GM18873 (cell line): Measurements from ENCODE around the gene CUBN.

Experiments
- ATAC-seq: cut with Tn5 transposase; IDR thresholded peaks from one replicate; pipeline ENCODE4 v1.9.1; 2021; ENCODE audit warnings: mild to moderate bottlenecking, moderate library complexity, moderate number of reproducible peaks; ENCODE audit not compliant: unreplicated experiment, low FRiP score

The CUBN gene

DNA sequence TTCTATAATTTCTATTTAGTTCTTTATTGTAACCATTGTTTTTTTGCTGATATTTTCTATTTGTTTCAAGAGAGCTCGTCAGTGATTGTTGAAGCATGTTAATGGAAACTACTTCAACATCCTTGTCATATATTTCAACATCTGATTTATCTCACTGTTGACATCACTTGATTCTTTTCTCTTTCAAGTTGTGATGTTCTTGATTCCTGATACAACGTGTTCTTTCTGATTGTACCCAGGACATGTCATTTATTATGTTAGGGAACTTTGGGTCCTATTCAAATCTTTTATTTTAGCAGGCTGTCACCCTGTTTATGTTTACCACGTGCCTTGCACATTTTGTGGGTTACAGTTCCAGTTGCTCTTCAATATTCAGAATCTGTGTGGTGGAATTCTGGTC is 232.6 kb downstream of the CUBN start:
- ATAC-seq, result no peak

DNA sequence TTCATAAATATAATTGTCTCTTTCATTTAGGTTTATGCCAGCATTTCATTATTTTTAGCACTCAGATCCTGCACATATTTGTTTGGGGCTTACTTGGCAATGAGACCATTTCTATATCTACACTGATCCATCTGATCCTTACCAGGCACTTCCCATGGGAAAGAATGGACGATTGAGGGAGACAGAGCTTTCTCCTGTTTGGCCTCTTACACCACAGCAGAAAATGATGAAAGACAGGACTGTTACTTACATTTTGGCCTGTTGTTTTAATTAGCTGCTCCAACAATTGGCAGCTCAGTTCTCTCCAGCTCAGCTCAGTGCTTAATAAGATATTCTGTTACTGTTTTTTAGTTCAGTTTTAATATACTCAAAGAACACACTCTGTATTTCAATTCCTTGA is 234.8 kb downstream of the CUBN start:
- ATAC-seq, result no peak

DNA sequence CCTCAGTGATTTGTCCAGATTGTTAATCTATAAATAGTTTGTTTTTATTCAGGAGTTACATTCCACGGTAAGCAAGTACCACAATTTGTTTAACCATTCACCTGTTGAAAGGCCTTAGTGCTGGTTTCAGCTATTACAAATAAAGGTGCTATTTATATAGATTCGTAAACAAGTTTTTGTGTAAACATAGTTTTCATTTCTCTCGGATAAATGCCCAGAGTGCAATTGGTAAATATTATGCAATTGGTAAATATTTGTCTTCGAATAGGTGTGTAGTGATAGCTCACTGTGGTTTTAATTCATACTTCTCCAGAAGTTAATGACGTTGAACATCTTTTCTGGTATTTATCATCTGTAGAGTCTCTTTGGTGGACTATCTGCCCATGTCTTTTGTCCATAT is 235.9 kb downstream of the CUBN start:
- no peak for ATAC-seq

DNA sequence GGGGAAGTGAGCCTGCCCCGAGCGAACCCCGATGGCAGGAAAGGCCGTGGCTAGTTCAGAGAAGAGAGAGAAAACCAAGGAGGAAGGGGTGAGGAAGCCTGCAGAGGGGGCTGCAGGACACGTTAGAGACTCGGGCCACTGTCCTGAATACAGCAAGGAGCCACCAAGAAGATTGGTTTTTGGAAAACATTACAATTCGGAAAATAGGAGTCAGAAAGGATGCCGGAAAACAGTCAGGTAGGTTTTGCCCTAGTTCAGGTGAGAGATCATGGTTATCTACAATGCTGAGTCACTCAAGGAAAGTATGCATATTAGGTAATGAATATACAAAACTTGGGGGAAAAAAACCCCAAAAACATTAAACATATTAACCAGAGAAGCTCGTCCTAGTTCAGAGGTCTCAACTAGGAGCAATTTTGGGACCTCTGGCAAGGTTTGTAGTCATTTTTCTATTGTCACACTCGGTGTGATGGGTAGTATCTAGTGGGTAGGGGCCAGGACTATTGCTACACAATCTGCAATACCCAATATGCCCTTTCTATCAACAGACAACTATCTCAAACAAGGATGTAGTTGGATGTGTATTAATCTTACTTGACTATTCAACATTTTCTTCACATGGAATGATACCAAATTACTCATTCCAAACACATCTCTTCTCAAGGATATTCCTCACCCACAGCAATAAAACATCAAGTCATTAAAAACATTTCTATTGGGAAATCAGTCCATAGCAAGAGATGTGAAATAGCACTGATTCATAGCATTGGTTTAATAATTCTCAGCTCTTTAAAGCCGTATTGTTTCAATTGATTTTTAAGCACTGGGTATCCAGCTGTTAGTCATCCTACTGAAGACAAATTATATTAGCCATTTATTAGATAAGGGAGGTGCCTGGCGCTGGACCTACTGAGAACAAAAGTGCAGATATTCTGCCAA is 238.0 kb downstream of the CUBN start:
- no peak for ATAC-seq

DNA sequence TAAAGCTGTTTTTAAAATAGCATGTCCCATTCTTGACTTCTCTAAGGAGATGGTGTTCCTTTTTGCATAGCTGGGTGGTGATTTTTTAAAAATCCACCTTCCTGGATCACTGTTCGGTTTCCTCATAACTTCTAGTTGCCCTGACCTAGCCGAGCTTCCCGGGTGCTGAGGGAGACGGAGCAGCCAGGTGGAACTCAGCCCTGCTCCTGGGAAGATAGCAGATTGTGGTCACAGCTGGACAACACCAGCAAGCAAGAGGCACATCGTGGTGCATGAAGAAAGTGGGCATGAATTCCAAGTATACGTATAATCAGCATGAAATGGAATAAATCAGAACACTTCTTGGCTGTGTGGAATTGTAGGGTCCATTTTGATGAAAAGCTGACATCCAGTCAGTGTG is 238.9 kb downstream of the CUBN start:
- ATAC-seq, result no peak

DNA sequence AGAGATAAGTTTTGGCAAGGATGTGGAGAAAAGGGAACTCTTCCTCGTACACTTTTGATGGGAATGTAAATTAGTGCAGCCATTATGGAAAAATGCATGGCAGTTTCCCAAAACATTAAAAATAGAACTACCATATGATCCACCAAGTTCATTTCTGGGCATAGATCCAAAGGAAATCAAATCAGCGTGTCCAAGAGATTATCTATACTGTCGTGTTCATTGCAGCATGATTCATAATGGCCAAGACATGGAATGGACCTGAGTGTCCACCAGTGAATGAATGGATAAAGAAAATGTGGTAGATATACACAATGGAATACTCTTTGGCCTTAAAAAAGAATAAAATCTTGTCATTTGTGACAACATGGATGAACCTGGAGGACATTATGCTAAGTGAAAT is 242.0 kb downstream of the CUBN start:
- no peak for ATAC-seq

DNA sequence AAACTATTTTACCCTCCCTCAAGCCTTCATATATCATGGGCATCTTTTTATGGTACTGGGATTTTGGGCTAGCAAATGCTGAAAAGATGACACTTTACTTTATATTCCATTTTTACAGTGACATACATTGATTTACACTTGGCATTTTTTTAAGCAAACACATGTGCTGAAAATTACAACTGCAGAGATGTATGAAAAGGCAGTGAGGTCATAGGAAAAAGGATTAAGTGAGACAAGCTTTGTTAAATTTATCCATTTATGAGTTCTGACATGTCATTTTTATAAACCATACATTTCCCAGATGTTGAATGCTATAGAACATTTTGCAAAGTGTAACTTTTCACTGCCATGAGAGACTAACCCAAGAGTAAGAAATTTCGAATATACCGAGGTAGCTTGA is 243.6 kb downstream of the CUBN start:
- ATAC-seq, result no peak

DNA sequence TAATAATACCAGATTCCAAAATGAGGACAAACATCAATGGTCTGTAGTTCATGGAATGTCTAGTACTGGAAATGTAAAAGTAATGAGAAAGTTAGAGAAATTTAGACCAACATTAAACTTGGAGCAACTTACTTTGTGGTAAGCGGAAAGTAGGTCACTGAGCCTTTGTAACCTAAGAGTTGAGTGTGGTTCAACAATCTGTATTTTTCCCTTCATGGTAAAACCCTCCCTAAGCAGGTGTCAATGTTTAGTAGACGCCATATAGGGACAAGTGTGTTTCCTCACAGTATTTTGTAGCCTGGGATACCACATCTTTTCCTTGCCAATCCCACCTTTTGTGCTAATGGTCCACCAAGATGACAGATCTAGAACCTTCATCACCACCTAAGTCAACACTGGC is 245.1 kb downstream of the CUBN start:
- no peak for ATAC-seq

DNA sequence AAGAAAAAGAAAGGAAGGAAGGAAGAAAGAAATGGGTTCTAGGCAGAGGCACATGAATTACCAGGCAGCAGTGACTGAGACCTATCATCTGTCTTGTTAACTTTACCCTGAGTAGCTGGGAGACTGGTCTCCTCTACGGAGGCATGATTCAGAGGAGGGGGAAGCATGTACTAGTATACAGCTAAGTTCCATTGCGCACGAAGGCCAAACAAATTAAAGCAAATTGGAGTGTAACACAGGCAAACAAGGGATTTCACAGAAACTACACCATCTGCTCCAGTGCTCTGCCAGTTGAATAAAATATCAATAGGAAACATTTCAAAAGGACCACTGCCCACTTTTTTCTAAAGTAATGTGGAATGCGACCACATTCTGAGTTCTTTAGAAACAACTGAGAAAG is 246.5 kb downstream of the CUBN start:
- no peak for ATAC-seq

DNA sequence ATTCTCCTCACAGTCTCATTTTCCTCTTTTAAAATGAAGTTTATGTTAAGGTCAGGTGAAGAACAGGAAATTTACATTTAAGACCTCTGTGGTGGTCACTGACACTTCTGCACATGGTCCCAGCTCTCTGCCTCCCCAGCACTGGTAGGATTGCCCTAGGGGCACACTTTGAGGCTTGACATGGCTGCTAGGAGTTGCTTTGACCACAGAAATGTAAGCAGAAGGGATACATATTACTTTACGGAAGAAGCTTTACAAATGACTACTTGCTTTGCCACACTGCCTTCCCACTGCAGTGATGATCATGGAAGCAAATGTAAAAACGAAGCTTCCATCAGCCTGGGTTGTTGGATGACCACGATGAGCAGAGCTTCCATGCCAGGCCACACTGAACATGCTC is 259.3 kb downstream of the CUBN start:
- no peak for ATAC-seq

DNA sequence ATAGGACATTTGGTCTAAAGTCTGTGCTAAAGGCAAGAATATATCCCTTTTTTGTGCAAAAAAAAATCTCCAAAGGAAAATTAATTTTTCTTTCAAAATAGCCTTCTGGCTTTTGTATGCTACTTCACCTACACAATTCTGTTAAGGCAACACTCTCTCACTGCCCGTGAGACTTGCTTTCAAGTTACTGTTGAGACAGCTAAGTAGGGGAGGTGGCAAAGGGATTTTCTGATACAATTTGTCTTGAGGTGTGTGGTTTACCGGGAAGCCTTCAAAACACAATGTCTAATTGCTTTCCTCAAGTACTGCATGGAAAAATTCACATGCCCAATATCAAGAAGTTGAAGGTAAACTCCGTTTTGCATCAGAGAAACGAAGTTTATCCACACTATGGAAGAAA is 261.6 kb downstream of the CUBN start:
- no peak for ATAC-seq

DNA sequence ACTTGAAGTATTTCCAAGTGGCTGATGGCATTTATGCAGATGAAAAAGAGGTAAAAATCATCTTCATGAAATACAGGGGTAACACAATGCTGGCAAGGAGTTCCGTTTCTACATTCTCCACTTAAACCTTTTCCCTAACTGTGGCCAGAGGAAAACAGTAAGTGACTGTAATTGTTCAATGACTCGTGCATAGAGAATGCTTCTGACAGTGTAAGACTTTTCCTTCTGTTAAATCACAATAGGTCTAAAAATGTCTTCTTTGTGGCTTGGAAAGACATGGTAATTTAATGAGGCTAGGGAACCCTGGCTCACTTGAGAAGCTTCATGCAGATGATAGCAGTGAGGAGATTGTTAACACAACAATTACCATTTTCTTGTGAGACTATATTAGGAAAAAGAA is 262.1 kb downstream of the CUBN start:
- ATAC-seq, result no peak

DNA sequence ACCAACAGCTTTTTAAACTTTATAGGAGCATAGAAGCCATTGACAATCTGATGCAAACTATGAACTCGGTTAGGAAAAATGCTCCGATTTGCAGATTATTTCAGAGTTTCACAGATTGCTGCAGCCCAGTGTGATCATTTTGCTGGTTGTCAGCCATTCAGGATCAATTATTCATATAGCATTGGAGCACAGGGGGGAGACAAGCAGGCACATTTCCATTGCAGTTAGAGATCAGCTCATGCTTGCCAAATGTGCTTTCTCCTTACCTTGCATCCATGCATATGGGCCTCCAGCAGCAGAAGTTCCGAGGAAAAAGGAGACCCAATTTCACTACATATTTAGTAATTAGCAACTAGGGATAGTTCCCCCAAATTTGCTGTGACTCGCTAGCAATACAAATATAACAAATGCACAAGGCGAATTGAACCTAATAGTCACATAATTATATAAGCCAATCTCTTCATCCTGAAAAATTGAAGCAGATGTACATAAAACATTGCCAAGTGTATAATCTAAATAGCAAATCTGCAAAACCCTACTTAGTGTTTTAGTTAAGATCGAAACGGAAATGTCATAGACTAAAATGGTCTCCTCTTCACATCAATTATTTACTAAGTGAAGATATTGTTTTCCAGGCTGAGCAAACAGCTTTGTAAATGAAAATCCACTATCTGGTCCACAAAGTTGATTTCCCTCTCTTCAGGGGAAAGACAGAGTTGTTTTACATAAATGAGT is 262.9 kb downstream of the CUBN start:
- no peak for ATAC-seq

DNA sequence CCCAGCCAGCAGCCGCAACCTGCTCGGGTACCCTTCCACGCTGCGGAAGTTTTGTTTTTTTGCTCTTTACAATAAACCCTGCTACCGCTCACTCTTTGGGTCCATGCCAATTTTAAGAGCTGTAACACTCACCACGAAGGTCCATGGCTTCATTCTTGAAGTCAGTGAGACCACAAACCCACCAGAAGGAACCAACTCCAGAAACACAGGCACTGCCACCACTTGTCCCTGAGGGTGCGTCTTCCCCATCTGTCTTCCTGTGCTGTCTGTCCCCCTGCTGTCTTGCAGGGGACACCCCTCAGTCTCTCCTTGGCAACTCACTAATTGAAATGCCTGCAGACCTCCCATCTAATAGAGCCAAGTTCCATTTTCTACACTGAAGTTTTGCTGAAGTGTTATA is 263.8 kb downstream of the CUBN start:
- no peak for ATAC-seq

DNA sequence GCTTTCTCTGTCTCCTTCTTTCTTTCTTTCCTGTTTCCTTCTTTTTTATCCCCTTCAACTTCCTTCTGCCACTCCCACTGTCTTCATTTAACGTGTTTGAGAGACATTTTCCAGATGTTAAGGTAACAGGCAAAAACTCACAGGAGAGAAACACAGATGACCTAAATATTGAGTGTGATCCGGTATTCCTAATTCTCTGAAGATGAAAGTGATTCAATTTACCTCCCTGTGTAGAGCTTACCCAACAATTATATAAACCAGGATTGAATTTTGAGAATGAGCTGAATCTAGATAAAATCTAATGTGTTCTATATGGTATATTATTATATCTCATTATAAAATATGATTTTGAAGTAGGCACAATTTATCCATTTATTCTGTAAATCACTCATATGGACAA is 265.8 kb downstream of the CUBN start:
- ATAC-seq, result no peak

DNA sequence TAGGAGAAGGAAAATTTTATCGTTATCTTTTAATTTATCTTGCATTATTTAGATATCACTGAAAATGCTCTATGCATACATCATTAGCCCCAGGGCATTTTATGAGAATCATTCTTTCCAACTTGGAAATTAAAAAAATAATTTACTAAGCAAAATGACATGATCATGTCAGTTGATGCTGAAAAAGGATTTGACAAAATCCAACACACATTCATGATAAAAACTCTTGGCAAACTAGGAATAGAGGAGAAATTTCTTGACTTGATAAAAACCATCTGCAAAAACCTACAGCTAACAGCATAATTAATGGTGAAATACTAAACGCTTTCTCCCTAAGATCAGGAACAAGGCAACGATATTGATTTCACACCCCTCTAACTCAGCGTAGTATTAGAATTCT is 272.2 kb downstream of the CUBN start:
- ATAC-seq, result no peak

DNA sequence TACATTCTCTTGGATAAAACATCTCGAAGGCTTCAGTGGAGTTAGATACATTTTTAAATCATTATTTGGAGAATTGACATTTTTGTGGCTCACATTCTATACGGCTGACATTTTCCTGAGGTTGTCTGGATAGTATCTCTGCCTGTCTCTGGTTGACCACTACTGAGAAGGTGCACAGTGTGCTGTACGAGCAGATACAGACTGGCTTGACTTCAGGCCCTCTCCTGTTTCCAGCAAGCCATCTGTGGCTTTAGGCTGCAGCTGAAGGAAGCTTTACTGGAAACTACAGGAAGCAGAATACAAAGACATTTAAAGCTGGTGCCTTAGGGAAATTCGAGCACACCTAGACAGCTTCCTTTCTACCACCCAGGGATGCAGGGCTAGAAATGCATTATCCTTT is 273.0 kb downstream of the CUBN start:
- no peak for ATAC-seq

DNA sequence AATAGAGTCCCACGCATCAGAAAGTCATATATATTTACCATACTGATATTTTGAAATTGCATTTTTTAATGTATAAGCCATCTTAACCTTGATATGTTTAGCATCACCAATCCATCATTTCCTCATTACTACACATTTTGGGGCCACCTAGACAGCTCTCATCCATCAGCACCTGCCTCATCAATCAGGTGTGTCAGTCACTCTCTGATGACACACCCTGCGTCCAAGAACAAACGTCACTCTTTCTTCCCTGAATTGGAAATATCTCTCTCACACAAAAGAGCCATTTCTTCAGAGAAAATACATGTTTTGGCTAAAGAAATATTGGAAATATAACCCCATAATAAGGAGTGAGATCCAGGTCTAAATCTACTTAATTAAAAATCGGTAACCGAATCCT is 273.5 kb downstream of the CUBN start:
- no peak for ATAC-seq

DNA sequence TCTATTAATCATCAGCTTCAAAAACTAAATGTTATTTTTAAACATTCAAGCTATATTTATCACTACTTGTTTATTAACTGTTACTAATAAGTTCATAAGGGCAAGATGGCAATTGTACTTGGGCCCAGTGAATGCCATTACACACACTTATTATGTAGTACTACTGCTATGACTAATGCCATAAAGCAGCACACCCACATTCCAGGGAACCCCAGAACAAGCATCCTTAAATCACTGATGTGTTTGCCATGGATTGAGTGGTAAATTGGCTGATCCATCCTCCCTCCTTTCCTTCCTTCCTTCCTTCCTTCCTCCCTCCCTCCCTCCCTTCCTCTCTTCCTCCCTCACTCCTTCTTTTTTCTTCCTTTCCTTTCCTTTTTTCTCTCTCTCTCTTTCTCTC is 275.0 kb downstream of the CUBN start:
- no peak for ATAC-seq

DNA sequence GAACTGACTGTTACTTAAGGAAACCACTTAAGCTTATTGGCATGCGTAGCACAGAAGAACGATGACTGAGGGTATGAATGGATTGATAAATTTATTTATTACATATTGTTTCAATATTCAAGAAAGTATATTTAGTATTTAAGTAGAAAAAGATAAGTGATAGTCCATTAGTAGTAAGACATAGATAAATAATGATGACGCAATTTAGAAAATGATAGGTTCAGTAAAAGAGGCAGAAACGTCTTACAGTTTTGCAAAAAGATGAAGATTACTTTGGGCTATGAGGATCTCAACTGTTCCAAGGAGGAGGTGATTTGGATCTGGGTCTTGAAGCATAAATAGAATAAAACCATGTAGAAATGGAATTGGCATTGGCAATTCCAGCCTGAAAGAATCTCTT is 275.8 kb downstream of the CUBN start:
- no peak for ATAC-seq

DNA sequence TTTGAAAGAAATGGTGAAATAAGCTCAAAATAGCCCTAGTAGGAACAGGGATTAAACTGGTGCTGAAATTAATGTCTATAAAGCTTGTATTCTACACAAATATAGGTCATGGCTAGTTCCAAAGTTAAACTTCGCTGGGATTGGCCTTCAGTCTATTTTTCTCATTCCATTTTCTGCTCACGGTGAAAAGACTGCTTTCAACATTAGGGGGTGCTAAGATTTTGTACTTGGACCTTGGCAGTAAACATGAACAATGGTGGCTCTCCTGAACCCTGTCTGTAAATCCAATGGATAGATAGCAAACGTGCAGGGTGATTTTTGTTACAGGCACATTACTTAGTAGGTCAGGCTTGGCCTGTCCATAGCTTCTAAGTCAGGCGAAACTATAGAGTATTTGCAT is 276.4 kb downstream of the CUBN start:
- no peak for ATAC-seq

DNA sequence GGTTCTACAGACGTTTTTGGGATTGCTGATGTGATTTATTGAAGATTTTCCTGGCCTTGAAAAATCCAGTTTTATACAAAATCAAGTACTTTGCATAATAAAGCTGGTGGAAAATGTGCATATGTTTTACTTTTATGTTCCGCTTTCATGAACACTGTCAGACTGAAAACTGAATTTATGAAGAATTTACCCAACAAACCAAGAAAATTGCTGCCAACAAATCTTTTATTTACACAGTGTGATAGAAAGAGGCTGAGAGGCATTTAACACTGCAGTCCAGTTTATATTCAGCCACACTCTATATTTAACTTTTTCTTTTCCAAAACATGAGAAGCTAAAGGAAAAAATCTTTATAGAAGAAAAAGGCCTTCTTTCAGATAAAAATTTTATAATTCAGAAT is 277.0 kb downstream of the CUBN start:
- no peak for ATAC-seq
